Thymus (tissue), 11 donors: ENCODE measurements around the gene ZNF865. TPM values are rescaled to one million over a fixed set of nuclear protein-coding genes. Genes with fewer than 3 reads are reported as not detected.
"Not testable (repeated sequence)": the region's sequence is repeated elsewhere in the genome, so short reads cannot be mapped to it uniquely, and the experiment has no call there.

Experiments used
- DNase-seq, 9 donors: peaks; one replicate each; pipeline ENCODE4 v3.0.0-alpha.2; 2013; ENCODE audit warnings: low spot score in 9 of 9, low read depth in 6 of 9, missing footprints in 1 of 9
- H3K27ac ChIP-seq, 2 donors: one replicate each; pipeline ENCODE4 v1.5.1; 2013; ENCODE audit warnings: control low read depth in 1 of 2, low read depth in 1 of 2, low read length in 1 of 2, mild to moderate bottlenecking in 1 of 2, moderate library complexity in 1 of 2
- H3K27me3 ChIP-seq, 2 donors: one replicate each; pipeline ENCODE4 v1.5.1; 2013; ENCODE audit warnings: low read length in 1 of 2; ENCODE audit not compliant: control insufficient read depth in 2 of 2, insufficient read depth in 1 of 2
- H3K36me3 ChIP-seq, 2 donors: one replicate each; pipeline ENCODE4 v1.5.1; 2013; ENCODE audit warnings: low read length in 1 of 2, mild to moderate bottlenecking in 1 of 2, moderate library complexity in 1 of 2; ENCODE audit not compliant: control insufficient read depth in 2 of 2, insufficient read depth in 2 of 2
- H3K4me1 ChIP-seq, 2 donors: one replicate each; pipeline ENCODE4 v1.5.1; 2013; ENCODE audit warnings: low read length in 2 of 2; ENCODE audit not compliant: control insufficient read depth in 2 of 2, insufficient read depth in 2 of 2
- H3K4me3 ChIP-seq, 2 donors: one replicate each; pipeline ENCODE4 v1.5.1; 2013; ENCODE audit warnings: low read length in 2 of 2, control low read depth in 1 of 2, mild to moderate bottlenecking in 1 of 2
- H3K9me3 ChIP-seq, 2 donors: one replicate each; pipeline ENCODE4 v1.5.1; 2013; ENCODE audit warnings: low read length in 1 of 2, mild to moderate bottlenecking in 1 of 2; ENCODE audit not compliant: control insufficient read depth in 2 of 2, insufficient read depth in 1 of 2
- WGBS: extraction: QIAGEN DNeasy Blood & Tissue Kit; methylation state at CpG from one replicate; pipeline ENCODE4 v1.1.7; 2013; 5-methylcytosine and 5-hydroxymethylcytosine counted together
- polyA plus RNA-seq: library from polyadenylated mRNA; stranded (reverse); fragments of 200-250 nt; gene quantifications from one replicate; pipeline ENCODE4 v1.2.3, GENCODE V29; 2013
- total RNA-seq: library from RNA; stranded (reverse); fragments of 120-200 nt; gene quantifications from one replicate; pipeline ENCODE4 v1.2.4, GENCODE V29; 2013
- donor health status: healthy.

The ZNF865 gene
- total and polyA plus RNA-seq, 2 donors = 0.85 to 7.2 TPM

DNA sequence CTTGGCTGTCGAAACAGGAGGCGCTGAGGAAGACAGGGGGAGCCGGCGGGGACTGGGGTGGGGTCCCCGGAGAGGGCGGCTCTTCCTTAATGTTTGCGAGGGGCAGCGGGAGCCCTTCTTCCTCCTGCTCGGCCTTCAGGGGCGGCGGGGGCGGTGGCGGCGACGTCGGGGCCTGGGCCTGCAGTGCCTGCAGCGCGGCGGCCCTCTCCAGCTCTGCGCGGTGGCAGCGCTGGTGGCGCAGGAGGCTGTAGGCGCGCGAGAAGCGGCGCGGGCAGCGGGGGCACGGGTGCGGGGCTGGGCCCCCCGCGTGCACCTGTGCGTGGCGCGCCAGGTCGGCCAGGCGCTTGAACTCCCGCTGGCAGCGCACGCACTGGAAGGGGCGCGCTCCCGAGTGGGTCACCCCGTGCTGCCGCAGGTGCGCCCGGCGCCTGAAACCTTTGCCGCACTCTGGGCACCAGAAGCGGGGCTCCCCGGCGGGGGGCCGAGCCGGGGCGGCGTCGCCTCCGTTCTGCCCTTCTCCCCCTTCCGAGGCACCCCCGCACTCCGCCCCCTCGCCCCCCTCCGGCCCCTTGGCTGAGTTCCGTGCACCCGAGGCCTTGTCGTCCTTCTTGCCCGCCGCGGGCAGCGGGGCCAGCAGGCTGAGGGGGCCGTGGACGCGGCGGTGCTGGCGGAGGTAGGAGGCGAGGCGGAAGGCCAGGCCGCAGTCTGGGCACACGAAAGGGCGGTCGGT, 27.3 kb upstream of the ZNF865 start:
- whole genome bisulfite sequencing = 98% methylated on average over 83 of the region's 83 CpGs
- H3K4me3 ChIP-seq = no peak overlapping the region
- H3K27me3 ChIP-seq = no peaks in the 10 kb centered on the region
- H3K9me3 ChIP-seq = no peaks in the 10 kb centered on the region
- peaks cover 9 to 10% of the 10 kb centered on the region in 2 donors for H3K4me1 ChIP-seq
- H3K36me3 ChIP-seq = peaks cover 5 to 21% of the 10 kb centered on the region in 2 donors
- DNase-seq = no peak
- H3K27ac ChIP-seq = no peak overlapping the region

GRCh38 chr19:55578761-55579747, 26.4 kb upstream of the ZNF865 start:
- peaks cover 5 to 21% of the 10 kb centered on the region in 2 donors for H3K36me3 ChIP-seq
- no peak overlapping the region for H3K27ac ChIP-seq
- no peaks in the 10 kb centered on the region for H3K27me3 ChIP-seq
- WGBS = 97% methylated on average over 90 of the region's 90 CpGs
- H3K4me1 ChIP-seq = peaks cover 9 to 10% of the 10 kb centered on the region in 2 donors
- DNase-seq = no peak
- H3K9me3 ChIP-seq = no peaks in the 10 kb centered on the region
- H3K4me3 ChIP-seq = no peak overlapping the region

- Histone ChIP-seq H3K9me3 (no peaks in the 10 kb centered on the region), H3K4me3 (peak overlapping the region; percentile 68 to 84), H3K27me3 (peaks cover 0 to 2% of the 10 kb centered on the region in 2 donors), H3K4me1 (peaks cover 9 to 10% of the 10 kb centered on the region in 2 donors), H3K27ac (peak overlapping the region; percentile 77 to 86), H3K36me3 (peaks cover 5 to 21% of the 10 kb centered on the region in 2 donors)
- DNase-seq = peak in 2 of 9 donors; percentile 17 to 36
- 16% methylated on average over 20 of the region's 20 CpGs for WGBS
Observed at GRCh38 chr19:55579766-55580621, 25.5 kb upstream of the ZNF865 start.

GRCh38 chr19:55580628-55581144, 24.8 kb upstream of the ZNF865 start, which contains the start of gene ZNF579:
Gene ZNF579 (minus strand): TSS chr19:55580848. CDS start chr19:55579639, 1,209 bp downstream.
- peaks cover 5 to 21% of the 10 kb centered on the region in 2 donors for H3K36me3 ChIP-seq
- DNase-seq = peak in 6 of 9 donors; percentile 60 to 86 (median 71)
- under 1% methylated on average over 24 of the region's 24 CpGs for WGBS
- H3K27ac ChIP-seq = peak within 1 kb of the TSS; percentile 77 to 86
- peaks cover 0 to 4% of the 10 kb centered on the region in 2 donors for H3K27me3 ChIP-seq
- H3K9me3 ChIP-seq = no peaks in the 10 kb centered on the region
- H3K4me3 ChIP-seq = peak within 1 kb of the TSS; percentile 68 to 84
- peaks cover 9 to 15% of the 10 kb centered on the region in 2 donors for H3K4me1 ChIP-seq

- 50% methylated on average over 12 of the region's 12 CpGs for WGBS
- Histone ChIP-seq H3K9me3 (no peaks in the 10 kb centered on the region), H3K27ac (peak overlapping the region in 1 of 2 donors; percentile 86), H3K36me3 (peaks cover 5 to 21% of the 10 kb centered on the region in 2 donors), H3K4me3 (peak overlapping the region; percentile 68 to 84), H3K27me3 (peaks cover 0 to 4% of the 10 kb centered on the region in 2 donors), H3K4me1 (peaks cover 15 to 21% of the 10 kb centered on the region in 2 donors)
- DNase-seq = peak in 2 of 9 donors; percentile 29 to 46
Observed at GRCh38 chr19:55581145-55581822, 24.2 kb upstream of the ZNF865 start.

DNA sequence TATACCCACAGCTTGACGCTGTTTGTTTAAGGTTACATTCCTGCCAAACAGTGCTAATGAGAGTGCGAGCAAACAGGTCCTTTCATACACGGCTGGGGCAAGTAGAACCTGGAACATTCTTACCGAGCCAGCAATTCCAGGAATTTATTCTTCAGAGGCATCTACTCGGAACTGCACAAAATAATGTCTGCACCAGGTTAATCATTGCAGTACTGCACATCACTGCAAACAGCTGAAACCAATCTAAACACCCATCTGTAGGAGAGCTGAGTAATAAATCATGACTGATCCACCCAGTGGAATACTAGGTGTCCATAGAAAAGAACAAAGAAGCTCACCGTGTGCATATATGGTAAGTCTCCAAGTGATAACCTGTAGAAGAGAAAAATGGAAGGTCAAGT, 23.6 kb upstream of the ZNF865 start:
- Histone ChIP-seq H3K27me3 (peaks cover 4 to 5% of the 10 kb centered on the region in 2 donors), H3K9me3 (no peaks in the 10 kb centered on the region), H3K27ac (no peak overlapping the region), H3K4me1 (peaks cover 20 to 26% of the 10 kb centered on the region in 2 donors), H3K36me3 (peaks cover 4 to 21% of the 10 kb centered on the region in 2 donors), H3K4me3 (no peak overlapping the region)
- no peak for DNase-seq
- WGBS = 70% methylated on average over 6 of the region's 6 CpGs

- WGBS = 91% methylated on average over 4 of the region's 4 CpGs
- not testable (repeated sequence) for H3K4me3 ChIP-seq, H3K27ac ChIP-seq
Observed at GRCh38 chr19:55582284-55582683, 23.2 kb upstream of the ZNF865 start.

DNA sequence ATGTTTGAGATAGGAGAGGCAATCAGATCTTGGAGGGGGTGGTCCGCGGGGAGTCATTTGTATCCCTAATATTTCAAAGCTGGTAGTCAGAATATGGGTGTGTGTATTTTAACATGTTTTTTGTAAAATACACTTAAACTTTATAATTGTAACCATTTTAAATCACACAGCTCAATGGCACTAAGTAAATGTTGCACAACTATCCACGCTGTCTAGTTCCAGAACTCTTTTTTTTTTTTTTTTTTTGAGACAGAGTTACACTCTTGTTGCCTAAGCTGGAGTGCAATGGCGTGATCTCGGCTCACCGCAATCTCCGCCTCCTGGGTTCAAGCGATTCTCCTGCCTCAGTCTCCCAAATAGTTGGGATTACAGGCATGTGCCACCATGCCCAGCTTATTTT, 21.6 kb upstream of the ZNF865 start:
- not testable (repeated sequence) for H3K4me3 ChIP-seq, DNase-seq, H3K27ac ChIP-seq, H3K36me3 ChIP-seq, H3K9me3 ChIP-seq
- Histone ChIP-seq H3K4me1 (peaks cover 22 to 38% of the 10 kb centered on the region in 2 donors), H3K27me3 (peaks cover 4 to 10% of the 10 kb centered on the region in 2 donors)
- 92% methylated on average over 8 of the region's 8 CpGs for WGBS

More at GRCh38 chr19:55582284-55582683, 23.2 kb upstream of the ZNF865 start:
- not testable (repeated sequence) for H3K27me3 ChIP-seq, H3K9me3 ChIP-seq, DNase-seq
- Histone ChIP-seq H3K4me1 (peaks cover 22 to 31% of the 10 kb centered on the region in 2 donors), H3K36me3 (peaks cover 3 to 20% of the 10 kb centered on the region in 2 donors)
